SK-N-SH treated with all-trans-retinoic acid at 6 μM for 48 hours (cell line): Measurements from ENCODE around the gene SPRYD7.

Experiments
- ATAC-seq: fragments of 200-7000 bp; cut with Tn5 transposase; 3 replicates; pipeline ENCODE4 v1.9.1; 2020; ENCODE audit warnings: mild to moderate bottlenecking, moderate library complexity
- BACH2 ChIP-seq: fragments of 250-450 bp; sonication (Bioruptor Pico); IDR thresholded peaks from 2 replicates; pipeline ENCODE4 v1.9.0; 2021; ENCODE audit warnings: mild to moderate bottlenecking, borderline replicate concordance
- CSDC2 ChIP-seq: fragments of 250-450 bp; sonication (Bioruptor Pico); IDR thresholded peaks from 2 replicates; pipeline ENCODE4 v1.5.0; 2020; ENCODE audit warnings: mild to moderate bottlenecking, moderate library complexity
- ESRRG ChIP-seq: fragments of 250-450 bp; sonication (Bioruptor Pico); IDR thresholded peaks from 2 replicates; pipeline ENCODE4 v1.6.1; 2021; ENCODE audit warnings: mild to moderate bottlenecking
- GLIS3 ChIP-seq: fragments of 250-450 bp; sonication (Bioruptor Pico); IDR thresholded peaks from 2 replicates; pipeline ENCODE4 v1.5.0; 2020; ENCODE audit warnings: mild to moderate bottlenecking, moderate library complexity
- ISL1 ChIP-seq: fragments of 250-450 bp; sonication (Bioruptor Pico); IDR thresholded peaks from 2 replicates; pipeline ENCODE4 v2.1.2; 2022; ENCODE audit warnings: mild to moderate bottlenecking, moderate library complexity
- OSR1 ChIP-seq: fragments of 250-450 bp; sonication (Bioruptor Pico); IDR thresholded peaks from 2 replicates; pipeline ENCODE4 v1.8.0; 2022; ENCODE audit warnings: moderate library complexity, mild to moderate bottlenecking, inconsistent platforms
- PPARA ChIP-seq: fragments of 250-450 bp; sonication (Bioruptor Pico); IDR thresholded peaks from 2 replicates; pipeline ENCODE4 v1.5.0; 2020; ENCODE audit warnings: mild to moderate bottlenecking, borderline replicate concordance
- RARB ChIP-seq: fragments of 250-450 bp; sonication (Bioruptor Pico); IDR thresholded peaks from 2 replicates; pipeline ENCODE4 v1.8.0; 2021; ENCODE audit warnings: mild to moderate bottlenecking, moderate library complexity
- SNAI2 ChIP-seq: fragments of 250-450 bp; sonication (Bioruptor Pico); IDR thresholded peaks from 2 replicates; pipeline ENCODE4 v1.5.0; 2020; ENCODE audit warnings: mild to moderate bottlenecking, moderate library complexity
- TCF4 ChIP-seq: fragments of 250-450 bp; sonication (Bioruptor Pico); IDR thresholded peaks from 2 replicates; pipeline ENCODE4 v1.8.0; 2021; ENCODE audit warnings: mild to moderate bottlenecking, moderate library complexity, borderline replicate concordance
- TOX ChIP-seq: fragments of 250-450 bp; sonication (Bioruptor Pico); IDR thresholded peaks from 2 replicates; pipeline ENCODE4 v1.8.0; 2021; ENCODE audit warnings: mild to moderate bottlenecking, moderate library complexity, borderline replicate concordance
- ZFP3 ChIP-seq: fragments of 250-450 bp; sonication (Bioruptor Pico); IDR thresholded peaks from 2 replicates; pipeline ENCODE4 v1.5.0; 2020; ENCODE audit warnings: mild to moderate bottlenecking, moderate library complexity
- ZFP30 ChIP-seq: fragments of 450-650 bp; formaldehyde crosslinking; IDR thresholded peaks from 2 replicates; pipeline ENCODE4 v1.5.0; 2022; ENCODE audit warnings: mild to moderate bottlenecking, moderate library complexity
- ZNF565 ChIP-seq: fragments of 450-650 bp; formaldehyde crosslinking; conservative IDR thresholded peaks from 2 replicates; pipeline ENCODE4 v1.5.0; 2020; ENCODE audit warnings: low read depth, mild to moderate bottlenecking, moderate library complexity
- ZNF70 ChIP-seq: fragments of 450-650 bp; formaldehyde crosslinking; IDR thresholded peaks from 2 replicates; pipeline ENCODE4 v1.5.0; 2020; ENCODE audit warnings: mild to moderate bottlenecking, moderate library complexity
- ZNF8 ChIP-seq: fragments of 450-650 bp; formaldehyde crosslinking; IDR thresholded peaks from 2 replicates; pipeline ENCODE4 v1.5.0; 2020; ENCODE audit warnings: mild to moderate bottlenecking, moderate library complexity
- TF ChIP-seq, protein P1 (sequence below): fragments of 250-450 bp; sonication (Bioruptor Pico); IDR thresholded peaks from 2 replicates; pipeline ENCODE4 v1.5.1; 2021; ENCODE audit warnings: mild to moderate bottlenecking, moderate library complexity
- TF ChIP-seq, protein P2 (sequence below): fragments of 250-450 bp; sonication (Bioruptor Pico); IDR thresholded peaks from 2 replicates; pipeline ENCODE4 v1.5.1; 2020; ENCODE audit warnings: low read depth, mild to moderate bottlenecking, moderate library complexity
- TF ChIP-seq, protein P3 (sequence below): fragments of 250-450 bp; sonication (Bioruptor Pico); IDR thresholded peaks from 2 replicates; pipeline ENCODE4 v1.8.0; 2020; ENCODE audit warnings: mild to moderate bottlenecking, moderate library complexity, borderline replicate concordance
- TF ChIP-seq, protein P4 (sequence below): fragments of 250-450 bp; sonication (Bioruptor Pico); IDR thresholded peaks from 2 replicates; pipeline ENCODE4 v1.5.0; 2020; ENCODE audit warnings: mild to moderate bottlenecking, moderate library complexity

Gene SPRYD7

DNA sequence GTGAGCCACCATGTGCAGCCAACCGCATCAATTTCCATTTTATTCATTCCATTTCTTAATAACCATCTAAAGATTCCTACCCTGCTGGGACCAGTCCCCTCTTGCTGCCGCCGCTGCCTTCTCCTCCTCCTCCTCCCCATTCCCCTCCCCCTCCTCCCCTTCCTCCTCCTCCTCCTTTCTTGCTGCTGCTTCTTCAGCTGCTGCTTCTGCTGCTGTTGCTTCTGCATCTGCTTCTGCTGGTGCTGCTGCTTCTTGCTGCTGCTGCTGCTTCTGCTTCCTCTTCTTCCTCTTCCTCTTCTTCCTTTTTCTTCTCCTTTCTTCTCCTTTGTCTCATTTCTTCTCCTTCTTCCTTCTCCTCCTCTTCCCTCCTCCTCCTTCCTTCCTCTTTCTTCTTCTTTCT, 20.0 kb upstream of the SPRYD7 start (continued):
- TF ChIP-seq, protein P1, sequence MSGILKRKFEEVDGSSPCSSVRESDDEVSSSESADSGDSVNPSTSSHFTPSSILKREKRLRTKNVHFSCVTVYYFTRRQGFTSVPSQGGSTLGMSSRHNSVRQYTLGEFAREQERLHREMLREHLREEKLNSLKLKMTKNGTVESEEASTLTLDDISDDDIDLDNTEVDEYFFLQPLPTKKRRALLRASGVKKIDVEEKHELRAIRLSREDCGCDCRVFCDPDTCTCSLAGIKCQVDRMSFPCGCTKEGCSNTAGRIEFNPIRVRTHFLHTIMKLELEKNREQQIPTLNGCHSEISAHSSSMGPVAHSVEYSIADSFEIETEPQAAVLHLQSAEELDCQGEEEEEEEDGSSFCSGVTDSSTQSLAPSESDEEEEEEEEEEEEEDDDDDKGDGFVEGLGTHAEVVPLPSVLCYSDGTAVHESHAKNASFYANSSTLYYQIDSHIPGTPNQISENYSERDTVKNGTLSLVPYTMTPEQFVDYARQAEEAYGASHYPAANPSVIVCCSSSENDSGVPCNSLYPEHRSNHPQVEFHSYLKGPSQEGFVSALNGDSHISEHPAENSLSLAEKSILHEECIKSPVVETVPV: no peak
- TF ChIP-seq, protein P2, sequence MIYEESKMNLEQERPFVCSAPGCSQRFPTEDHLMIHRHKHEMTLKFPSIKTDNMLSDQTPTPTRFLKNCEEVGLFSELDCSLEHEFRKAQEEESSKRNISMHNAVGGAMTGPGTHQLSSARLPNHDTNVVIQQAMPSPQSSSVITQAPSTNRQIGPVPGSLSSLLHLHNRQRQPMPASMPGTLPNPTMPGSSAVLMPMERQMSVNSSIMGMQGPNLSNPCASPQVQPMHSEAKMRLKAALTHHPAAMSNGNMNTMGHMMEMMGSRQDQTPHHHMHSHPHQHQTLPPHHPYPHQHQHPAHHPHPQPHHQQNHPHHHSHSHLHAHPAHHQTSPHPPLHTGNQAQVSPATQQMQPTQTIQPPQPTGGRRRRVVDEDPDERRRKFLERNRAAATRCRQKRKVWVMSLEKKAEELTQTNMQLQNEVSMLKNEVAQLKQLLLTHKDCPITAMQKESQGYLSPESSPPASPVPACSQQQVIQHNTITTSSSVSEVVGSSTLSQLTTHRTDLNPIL (CRISPR knock-in tag): no peak
- TF ChIP-seq BACH2 (CRISPR knock-in tag): no peak

DNA sequence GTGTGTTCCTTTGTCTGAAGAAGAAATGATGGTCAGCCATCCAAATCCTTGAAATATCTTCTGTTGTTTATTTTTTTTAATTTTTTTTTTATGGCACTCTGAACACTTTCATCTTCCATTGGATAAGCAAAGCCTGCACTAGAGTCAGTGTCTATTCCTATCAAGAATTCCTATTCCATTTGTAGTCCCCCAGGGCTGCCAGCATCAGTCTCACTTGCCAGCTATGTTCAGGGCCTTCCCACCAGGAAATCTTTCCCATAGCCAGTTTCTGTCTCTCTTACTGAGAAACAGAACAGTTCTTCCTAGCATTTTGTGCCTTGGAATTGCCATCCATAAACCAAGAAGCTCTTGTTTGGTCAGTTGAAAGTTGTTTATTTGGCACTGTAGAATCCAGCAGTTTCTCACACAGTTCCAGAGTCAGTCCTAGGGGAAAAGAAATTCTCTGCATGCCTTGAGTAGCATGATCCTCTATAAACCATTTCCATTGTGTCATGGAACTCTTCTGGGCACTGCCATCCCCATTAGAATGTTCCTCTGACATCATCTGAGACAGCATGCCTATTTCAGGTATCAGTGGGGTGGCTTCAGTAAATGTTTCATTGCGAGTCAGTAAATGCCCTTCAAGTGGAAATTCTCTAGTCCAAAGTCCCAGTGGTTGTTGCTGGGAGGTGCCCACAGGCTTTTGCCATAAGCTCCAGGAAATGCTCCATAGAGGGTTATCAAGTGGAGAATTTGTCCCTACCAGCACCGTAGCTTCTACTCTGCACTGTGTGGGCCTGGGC, 18.7 kb upstream of the SPRYD7 start:
- TF ChIP-seq SNAI2 (CRISPR knock-in tag) (no peak), CSDC2 (CRISPR knock-in tag) (no peak), ZFP3 (no peak)
- no peak for ATAC-seq

DNA sequence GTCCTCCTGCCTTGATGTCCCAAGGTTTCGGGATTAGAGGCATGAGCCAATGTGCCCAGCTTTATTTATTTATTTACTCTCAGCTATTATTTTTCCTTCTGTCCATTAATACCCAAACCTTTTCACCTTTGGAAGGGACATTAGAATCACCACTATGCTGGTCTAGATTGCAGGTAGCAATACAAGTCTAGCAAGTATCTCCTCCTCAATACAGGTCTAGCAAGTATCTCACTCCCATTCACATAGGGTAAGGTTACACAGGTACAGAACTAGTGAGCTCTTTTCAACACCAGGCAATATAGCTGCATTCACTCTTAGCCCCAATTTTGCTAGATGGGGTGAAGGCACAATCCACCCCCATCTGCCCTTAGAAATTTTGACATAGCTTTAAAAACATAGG, 17.4 kb upstream of the SPRYD7 start:
- TF ChIP-seq PPARA (CRISPR knock-in tag) (no peak), ZFP3 (no peak), TOX (CRISPR knock-in tag) (no peak), ESRRG (CRISPR knock-in tag) (no peak), RARB (CRISPR knock-in tag) (no peak), BACH2 (CRISPR knock-in tag) (no peak), GLIS3 (CRISPR knock-in tag) (no peak), CSDC2 (CRISPR knock-in tag) (no peak), ISL1 (CRISPR knock-in tag) (no peak), ZNF70 (CRISPR knock-in tag) (no peak), ZNF565 (CRISPR knock-in tag) (no peak), ZNF8 (CRISPR knock-in tag) (no peak), OSR1 (no peak), ZFP30 (CRISPR knock-in tag) (no peak), TCF4 (no peak), SNAI2 (CRISPR knock-in tag) (no peak)
- TF ChIP-seq, protein P2 (CRISPR knock-in tag): no peak
- TF ChIP-seq, protein P3, sequence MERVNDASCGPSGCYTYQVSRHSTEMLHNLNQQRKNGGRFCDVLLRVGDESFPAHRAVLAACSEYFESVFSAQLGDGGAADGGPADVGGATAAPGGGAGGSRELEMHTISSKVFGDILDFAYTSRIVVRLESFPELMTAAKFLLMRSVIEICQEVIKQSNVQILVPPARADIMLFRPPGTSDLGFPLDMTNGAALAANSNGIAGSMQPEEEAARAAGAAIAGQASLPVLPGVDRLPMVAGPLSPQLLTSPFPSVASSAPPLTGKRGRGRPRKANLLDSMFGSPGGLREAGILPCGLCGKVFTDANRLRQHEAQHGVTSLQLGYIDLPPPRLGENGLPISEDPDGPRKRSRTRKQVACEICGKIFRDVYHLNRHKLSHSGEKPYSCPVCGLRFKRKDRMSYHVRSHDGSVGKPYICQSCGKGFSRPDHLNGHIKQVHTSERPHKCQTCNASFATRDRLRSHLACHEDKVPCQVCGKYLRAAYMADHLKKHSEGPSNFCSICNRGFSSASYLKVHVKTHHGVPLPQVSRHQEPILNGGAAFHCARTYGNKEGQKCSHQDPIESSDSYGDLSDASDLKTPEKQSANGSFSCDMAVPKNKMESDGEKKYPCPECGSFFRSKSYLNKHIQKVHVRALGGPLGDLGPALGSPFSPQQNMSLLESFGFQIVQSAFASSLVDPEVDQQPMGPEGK (CRISPR knock-in tag): no peak
- TF ChIP-seq, protein P4, sequence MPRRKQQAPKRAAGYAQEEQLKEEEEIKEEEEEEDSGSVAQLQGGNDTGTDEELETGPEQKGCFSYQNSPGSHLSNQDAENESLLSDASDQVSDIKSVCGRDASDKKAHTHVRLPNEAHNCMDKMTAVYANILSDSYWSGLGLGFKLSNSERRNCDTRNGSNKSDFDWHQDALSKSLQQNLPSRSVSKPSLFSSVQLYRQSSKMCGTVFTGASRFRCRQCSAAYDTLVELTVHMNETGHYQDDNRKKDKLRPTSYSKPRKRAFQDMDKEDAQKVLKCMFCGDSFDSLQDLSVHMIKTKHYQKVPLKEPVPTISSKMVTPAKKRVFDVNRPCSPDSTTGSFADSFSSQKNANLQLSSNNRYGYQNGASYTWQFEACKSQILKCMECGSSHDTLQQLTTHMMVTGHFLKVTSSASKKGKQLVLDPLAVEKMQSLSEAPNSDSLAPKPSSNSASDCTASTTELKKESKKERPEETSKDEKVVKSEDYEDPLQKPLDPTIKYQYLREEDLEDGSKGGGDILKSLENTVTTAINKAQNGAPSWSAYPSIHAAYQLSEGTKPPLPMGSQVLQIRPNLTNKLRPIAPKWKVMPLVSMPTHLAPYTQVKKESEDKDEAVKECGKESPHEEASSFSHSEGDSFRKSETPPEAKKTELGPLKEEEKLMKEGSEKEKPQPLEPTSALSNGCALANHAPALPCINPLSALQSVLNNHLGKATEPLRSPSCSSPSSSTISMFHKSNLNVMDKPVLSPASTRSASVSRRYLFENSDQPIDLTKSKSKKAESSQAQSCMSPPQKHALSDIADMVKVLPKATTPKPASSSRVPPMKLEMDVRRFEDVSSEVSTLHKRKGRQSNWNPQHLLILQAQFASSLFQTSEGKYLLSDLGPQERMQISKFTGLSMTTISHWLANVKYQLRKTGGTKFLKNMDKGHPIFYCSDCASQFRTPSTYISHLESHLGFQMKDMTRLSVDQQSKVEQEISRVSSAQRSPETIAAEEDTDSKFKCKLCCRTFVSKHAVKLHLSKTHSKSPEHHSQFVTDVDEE (CRISPR knock-in tag): no peak
- ATAC-seq: no peak
